Body of pancreas (tissue), 4 donors: Measurements from ENCODE around the gene BPIFA1.

Experiments
- POLR2A ChIP-seq, 3 donors: fragments of 450-650 bp; IDR thresholded peaks; one replicate each; pipeline ENCODE4 v1.6.1; 2016; ENCODE audit warnings: antibody characterized with exemption in 3 of 3, mild to moderate bottlenecking in 2 of 3
- TF ChIP-seq, protein P1 (sequence below), 7 experiments: fragments of 450-650 bp in 4 of 7; fragments of 200-600 bp in 3 of 7; sonication (generic) in 3 of 7; IDR thresholded peaks; one replicate each; pipeline ENCODE4 v1.5.1; 2016 to 2019; ENCODE audit warnings: antibody characterized with exemption in 7 of 7

DNA sequence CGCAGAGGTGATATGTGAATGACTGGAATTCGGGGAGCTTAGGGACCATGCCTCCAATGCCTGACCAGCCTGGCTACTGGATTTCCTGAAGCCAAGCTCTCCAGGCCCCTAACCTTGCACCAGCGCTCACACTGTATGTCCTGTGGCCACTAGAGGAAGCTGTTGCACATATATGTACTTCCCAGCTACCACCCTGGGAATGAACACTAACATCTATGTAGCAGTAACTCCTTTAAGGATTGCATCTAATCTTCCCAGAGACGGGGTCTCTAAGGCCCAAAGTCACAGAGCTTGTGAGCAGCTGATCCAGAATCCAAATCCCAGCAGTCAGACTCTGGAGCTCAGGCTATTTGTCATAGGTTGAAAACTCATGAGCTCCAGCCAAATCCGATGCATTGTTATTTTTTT lies 26.9 kb downstream of the BPIFA1 start:
- TF ChIP-seq POLR2A (IDR thresholded peaks at IDR 0.05), result no peak
- TF ChIP-seq, protein P1, sequence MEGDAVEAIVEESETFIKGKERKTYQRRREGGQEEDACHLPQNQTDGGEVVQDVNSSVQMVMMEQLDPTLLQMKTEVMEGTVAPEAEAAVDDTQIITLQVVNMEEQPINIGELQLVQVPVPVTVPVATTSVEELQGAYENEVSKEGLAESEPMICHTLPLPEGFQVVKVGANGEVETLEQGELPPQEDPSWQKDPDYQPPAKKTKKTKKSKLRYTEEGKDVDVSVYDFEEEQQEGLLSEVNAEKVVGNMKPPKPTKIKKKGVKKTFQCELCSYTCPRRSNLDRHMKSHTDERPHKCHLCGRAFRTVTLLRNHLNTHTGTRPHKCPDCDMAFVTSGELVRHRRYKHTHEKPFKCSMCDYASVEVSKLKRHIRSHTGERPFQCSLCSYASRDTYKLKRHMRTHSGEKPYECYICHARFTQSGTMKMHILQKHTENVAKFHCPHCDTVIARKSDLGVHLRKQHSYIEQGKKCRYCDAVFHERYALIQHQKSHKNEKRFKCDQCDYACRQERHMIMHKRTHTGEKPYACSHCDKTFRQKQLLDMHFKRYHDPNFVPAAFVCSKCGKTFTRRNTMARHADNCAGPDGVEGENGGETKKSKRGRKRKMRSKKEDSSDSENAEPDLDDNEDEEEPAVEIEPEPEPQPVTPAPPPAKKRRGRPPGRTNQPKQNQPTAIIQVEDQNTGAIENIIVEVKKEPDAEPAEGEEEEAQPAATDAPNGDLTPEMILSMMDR (IDR thresholded peaks at IDR 0.05), result peak; percentile 21 to 62 (median 47)
